GM12875 (cell line): ENCODE results near the gene UVSSA.
"Not testable (repeated sequence)": the region's sequence is repeated elsewhere in the genome, so short reads cannot be mapped to it uniquely, and the experiment has no call there.

Experiments
- H3K4me3 ChIP-seq: one replicate; pipeline ENCODE4 v1.5.1; 2011; ENCODE audit warnings: low read depth, low read length, control low read depth
- CTCF ChIP-seq: IDR thresholded peaks from 2 replicates; pipeline ENCODE4 v1.5.1; 2011; ENCODE audit warnings: low read depth, mild to moderate bottlenecking, control low read depth, inconsistent platforms, low read length, moderate library complexity, borderline replicate concordance; ENCODE audit not compliant: insufficient read depth

UVSSA gene

GRCh38 chr4:1416948-1417260, 69.9 kb downstream of the UVSSA start:
- no peak for TF ChIP-seq CTCF
- H3K4me3 ChIP-seq: no peak overlapping the region

GRCh38 chr4:1417522-1418390, 70.7 kb downstream of the UVSSA start:
- no peak for TF ChIP-seq CTCF
- no peak overlapping the region for H3K4me3 ChIP-seq

DNA sequence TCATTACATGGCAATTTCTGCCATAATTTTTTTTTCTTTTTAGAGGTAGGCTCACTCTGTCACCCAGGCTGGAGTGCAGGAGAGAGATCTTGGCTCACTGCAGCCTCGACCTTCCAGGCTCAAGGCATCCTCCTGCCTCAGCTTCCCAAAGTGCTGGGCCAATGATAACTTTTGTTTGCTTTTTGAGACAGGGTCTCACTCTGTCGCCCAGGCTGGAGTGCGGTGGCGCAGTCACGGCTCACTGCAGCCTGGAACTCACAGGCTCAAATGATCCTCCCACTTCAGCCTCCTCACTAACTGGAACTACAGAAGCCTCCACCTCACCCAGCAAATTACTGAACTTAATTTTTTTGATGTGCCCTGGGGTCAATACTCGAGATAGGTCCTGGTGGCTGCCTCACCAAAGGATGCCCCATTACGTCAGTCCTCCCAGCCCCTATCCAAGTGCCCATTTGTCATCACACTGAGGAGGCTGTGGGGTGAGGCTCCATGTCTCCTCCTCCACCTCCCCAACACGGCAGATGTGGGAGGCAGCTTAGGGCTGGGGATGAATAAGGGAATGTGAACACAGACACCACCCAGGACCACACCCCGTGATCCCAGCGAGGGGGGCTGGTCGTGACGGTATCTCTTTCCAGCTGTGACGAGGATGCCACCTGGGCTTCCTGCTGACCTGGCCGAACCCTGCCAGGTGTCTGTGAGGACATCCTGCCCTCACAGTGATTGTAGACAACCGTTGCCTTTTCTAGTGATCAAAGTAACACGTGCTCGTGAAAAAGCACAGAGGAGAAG, 71.7 kb downstream of the UVSSA start:
- TF ChIP-seq CTCF: no peak

GRCh38 chr4:1419708-1420107, 72.7 kb downstream of the UVSSA start:
- no peak for TF ChIP-seq CTCF
- no peak overlapping the region for H3K4me3 ChIP-seq

More for the DNA sequence above, 71.7 kb downstream of the UVSSA start:
- H3K4me3 ChIP-seq: no peak overlapping the region

- no peak overlapping the region for H3K4me3 ChIP-seq
- no peak for TF ChIP-seq CTCF
Observed at GRCh38 chr4:1421657-1422056, 74.6 kb downstream of the UVSSA start.

DNA sequence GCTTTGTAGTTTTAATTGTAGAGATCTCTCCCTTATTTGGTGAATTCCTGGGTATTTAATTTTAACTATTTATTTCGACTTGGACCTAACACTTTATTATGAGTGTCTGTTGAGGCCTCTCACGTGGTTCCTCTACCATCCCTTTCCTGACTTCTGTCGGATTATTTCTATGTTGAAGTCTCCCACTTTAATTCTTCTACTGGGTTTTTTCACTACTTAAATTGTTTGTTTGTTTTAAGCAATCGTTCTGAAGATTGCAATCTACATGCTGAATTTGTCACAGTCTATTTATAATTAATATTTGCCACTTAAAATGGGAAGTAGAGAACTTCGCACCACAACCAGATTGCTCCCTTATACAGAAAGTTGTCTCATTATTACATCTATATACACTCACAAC, 80.0 kb downstream of the UVSSA start:
- no peak overlapping the region for H3K4me3 ChIP-seq
- TF ChIP-seq CTCF: no peak

GRCh38 chr4:1443688-1444172, 96.7 kb downstream of the UVSSA start:
- H3K4me3 ChIP-seq: not testable (repeated sequence)
